SK-N-SH (cell line): ENCODE data around the gene SH3TC1. TPM values are rescaled to one million over a fixed set of nuclear protein-coding genes. Genes with fewer than 3 reads are reported as not detected.

Experiments
- CTCF ChIA-PET: fragments of 300-600, 350-600 bp; formaldehyde crosslinking; extraction: SDS; loops from one replicate; lab custom pipeline; 2021; lab: Yijun Ruan, JAX
- POLR2A ChIA-PET: fragments of 350-600 bp; sonication (Branson Sonifier 250); formaldehyde crosslinking; extraction: SDS; loops from one replicate; lab custom pipeline; 2020; ENCODE audit warnings: antibody characterized with exemption, inconsistent platforms; lab: Yijun Ruan, JAX
- DNase-seq: peaks from one replicate; pipeline ENCODE4 v3.0.0; 2012
- H2AFZ ChIP-seq: fragments of 200-600 bp; sonication (generic); 2 replicates; pipeline ENCODE4 v1.8.1; 2016; ENCODE audit warnings: antibody characterized with exemption, mild to moderate bottlenecking, low read depth
- H3F3A ChIP-seq: fragments of 200-600 bp; sonication (generic); replicated peaks from 2 replicates; pipeline ENCODE3; 2016; ENCODE audit warnings: antibody characterized with exemption, mild to moderate bottlenecking; ENCODE audit not compliant: insufficient read depth
- H3K27ac ChIP-seq, 2 experiments: fragments of 200-500 bp in 1 of 2; fragments of 200-600 bp in 1 of 2; sonication (Bioruptor generic) in 1 of 2; sonication (generic), shearing (Covaris generic) in 1 of 2; 2 replicates each; pipeline versions ENCODE4 v1.5.1 to v1.6.1; 2014 to 2016; ENCODE audit warnings: low read depth in 2 of 2, inconsistent platforms in 1 of 2, low read length in 1 of 2, mild to moderate bottlenecking in 1 of 2, mixed read lengths in 1 of 2
- H3K27me3 ChIP-seq: fragments of 200-600 bp; sonication (generic), shearing (Covaris generic); 2 replicates; pipeline ENCODE4 v1.6.1; 2016; ENCODE audit warnings: mixed run types; ENCODE audit not compliant: insufficient read depth
- H3K36me3 ChIP-seq, 2 experiments: fragments of 200-500 bp in 1 of 2; fragments of 200-600 bp in 1 of 2; sonication (Bioruptor generic) in 1 of 2; sonication (generic) in 1 of 2; replicated peaks in 1 of 2; 2 replicates each; pipeline versions ENCODE3 to v1.5.1; 2014 to 2016; ENCODE audit warnings: low read length in 1 of 2, mild to moderate bottlenecking in 1 of 2; ENCODE audit not compliant: insufficient read depth in 2 of 2, control insufficient read depth in 1 of 2
- H3K4me1 ChIP-seq, 2 experiments: fragments of 200-500 bp in 1 of 2; fragments of 200-600 bp in 1 of 2; sonication (Bioruptor generic) in 1 of 2; sonication (generic), shearing (Covaris generic) in 1 of 2; 2 replicates each; pipeline versions ENCODE4 v1.5.1 to v1.6.1; 2014 to 2016; ENCODE audit warnings: low read depth in 1 of 2, low read length in 1 of 2, mixed run types in 1 of 2; ENCODE audit not compliant: insufficient read depth in 2 of 2, control insufficient read depth in 1 of 2
- H3K4me2 ChIP-seq: fragments of 200-600 bp; sonication (generic), shearing (Covaris generic); 2 replicates; pipeline ENCODE4 v1.6.1; 2017; ENCODE audit warnings: mixed run types
- H3K4me3 ChIP-seq, 2 experiments: fragments of 200-500 bp in 1 of 2; fragments of 200-600 bp in 1 of 2; sonication (Bioruptor generic) in 1 of 2; sonication (generic), shearing (Covaris generic) in 1 of 2; 2 replicates each; pipeline versions ENCODE4 v1.5.1 to v1.8.1; 2014 to 2016; ENCODE audit warnings: low read depth in 2 of 2, inconsistent platforms in 1 of 2, low read length in 1 of 2, mild to moderate bottlenecking in 1 of 2, mixed read lengths in 1 of 2, moderate library complexity in 1 of 2
- H3K79me2 ChIP-seq: fragments of 200-600 bp; sonication (generic); 2 replicates; pipeline ENCODE4 v1.8.1; 2017; ENCODE audit warnings: mild to moderate bottlenecking; ENCODE audit not compliant: insufficient read depth
- H3K9ac ChIP-seq: fragments of 200-600 bp; sonication (generic); 2 replicates; pipeline ENCODE4 v1.6.1; 2017; ENCODE audit warnings: mixed run types
- H3K9me2 ChIP-seq: fragments of 200-600 bp; sonication (generic); 2 replicates; pipeline ENCODE4 v1.6.1; 2017; ENCODE audit warnings: mixed run types
- H3K9me3 ChIP-seq: fragments of 200-600 bp; sonication (generic); 2 replicates; pipeline ENCODE4 v1.6.1; 2017; ENCODE audit warnings: mixed run types, mild to moderate bottlenecking, moderate library complexity
- H4K20me1 ChIP-seq: fragments of 200-600 bp; sonication (generic); 2 replicates; pipeline ENCODE4 v1.6.1; 2017; ENCODE audit warnings: mild to moderate bottlenecking, mixed run types; ENCODE audit not compliant: insufficient read depth
- ELF1 ChIP-seq: IDR thresholded peaks from 2 replicates; pipeline ENCODE4 v1.4.0; 2012
- EZH2phosphoT487 ChIP-seq: fragments of 200-600 bp; sonication (generic); IDR thresholded peaks from 2 replicates; pipeline ENCODE4 v1.6.1; 2017; ENCODE audit warnings: low read depth, mixed run types, mild to moderate bottlenecking, antibody characterized with exemption, moderate library complexity, borderline replicate concordance
- FOXJ3 ChIP-seq: sonication (generic); formaldehyde crosslinking; IDR thresholded peaks from 2 replicates; pipeline ENCODE4 v1.5.1; 2020; ENCODE audit warnings: mild to moderate bottlenecking, missing genetic modification reagents
- FOXM1 ChIP-seq: IDR thresholded peaks from 2 replicates; pipeline ENCODE4 v1.4.0; 2012; ENCODE audit warnings: low read depth, mild to moderate bottlenecking
- GATA2 ChIP-seq: sonication (generic); formaldehyde crosslinking; IDR thresholded peaks from 2 replicates; pipeline ENCODE4 v1.5.0; 2020; ENCODE audit warnings: mild to moderate bottlenecking, missing genetic modification reagents
- JUND ChIP-seq: IDR thresholded peaks from 2 replicates; pipeline ENCODE4 v1.4.0; 2012
- MXI1 ChIP-seq: IDR thresholded peaks from 2 replicates; pipeline ENCODE4 v1.6.1; 2012; ENCODE audit warnings: mild to moderate bottlenecking, low read depth, low read length, improper control_type of control experiment
- POLR2AphosphoS5 ChIP-seq: IDR thresholded peaks from 2 replicates; pipeline ENCODE4 v1.6.1; 2012; ENCODE audit warnings: low read depth, low read length
- RAD21 ChIP-seq: IDR thresholded peaks from 2 replicates; pipeline ENCODE4 v1.6.1; 2012; ENCODE audit warnings: mild to moderate bottlenecking, low read length
- RFX5 ChIP-seq: IDR thresholded peaks from 2 replicates; pipeline ENCODE4 v1.6.1; 2012; ENCODE audit warnings: mild to moderate bottlenecking, improper control_type of control experiment, low read length
- RXRA ChIP-seq: IDR thresholded peaks from 2 replicates; pipeline ENCODE4 v1.4.0; 2012; ENCODE audit warnings: low read depth, mild to moderate bottlenecking, borderline replicate concordance
- SIN3A ChIP-seq: IDR thresholded peaks from 2 replicates; pipeline ENCODE4 v1.6.1; 2012; ENCODE audit warnings: low read depth, mild to moderate bottlenecking, low read length, moderate library complexity, borderline replicate concordance
- SMC3 ChIP-seq: IDR thresholded peaks from 2 replicates; pipeline ENCODE4 v1.6.1; 2012; ENCODE audit warnings: low read depth, low read length, improper control_type of control experiment
- TAF1 ChIP-seq: IDR thresholded peaks from 2 replicates; pipeline ENCODE4 v1.6.1; 2012; ENCODE audit warnings: low read depth, mild to moderate bottlenecking, low read length, moderate library complexity, borderline replicate concordance
- TCF12 ChIP-seq: IDR thresholded peaks from 2 replicates; pipeline ENCODE4 v1.4.0; 2012
- YY1 ChIP-seq: IDR thresholded peaks from 2 replicates; pipeline ENCODE4 v1.4.0; 2012; ENCODE audit warnings: low read depth, mild to moderate bottlenecking
- WGBS: methylation state at CpG from one replicate; pipeline ENCODE4 v1.1.6; 2017; ENCODE audit warnings: low lambda C conversion rate; 5-methylcytosine and 5-hydroxymethylcytosine counted together
- polyA plus RNA-seq, 3 experiments: library from polyadenylated mRNA; depleted of rRNA; stranded (reverse); fragments of >200 nt; gene quantifications; 2 replicates each; pipeline ENCODE4 v1.2.3, GENCODE V29; 2012
- TF ChIP-seq, protein P1 (sequence below): fragments of 150-350 bp; IDR thresholded peaks from 2 replicates; pipeline ENCODE4 v1.6.1; 2016; ENCODE audit warnings: mild to moderate bottlenecking, low read depth, low read length
- TF ChIP-seq, protein P2 (sequence below): fragments of 200-600 bp; sonication (generic); IDR thresholded peaks from 2 replicates; pipeline ENCODE4 v1.6.1; 2017; ENCODE audit warnings: antibody characterized with exemption, mild to moderate bottlenecking, moderate library complexity
- TF ChIP-seq, protein P3 (sequence below): IDR thresholded peaks from 2 replicates; pipeline ENCODE4 v1.4.0; 2012; ENCODE audit warnings: low read depth, borderline replicate concordance

Gene SH3TC1
- polyA plus RNA-seq, 1 of the 3 experiments (the other 2 are of a cell fraction) = 2.7 TPM

DNA sequence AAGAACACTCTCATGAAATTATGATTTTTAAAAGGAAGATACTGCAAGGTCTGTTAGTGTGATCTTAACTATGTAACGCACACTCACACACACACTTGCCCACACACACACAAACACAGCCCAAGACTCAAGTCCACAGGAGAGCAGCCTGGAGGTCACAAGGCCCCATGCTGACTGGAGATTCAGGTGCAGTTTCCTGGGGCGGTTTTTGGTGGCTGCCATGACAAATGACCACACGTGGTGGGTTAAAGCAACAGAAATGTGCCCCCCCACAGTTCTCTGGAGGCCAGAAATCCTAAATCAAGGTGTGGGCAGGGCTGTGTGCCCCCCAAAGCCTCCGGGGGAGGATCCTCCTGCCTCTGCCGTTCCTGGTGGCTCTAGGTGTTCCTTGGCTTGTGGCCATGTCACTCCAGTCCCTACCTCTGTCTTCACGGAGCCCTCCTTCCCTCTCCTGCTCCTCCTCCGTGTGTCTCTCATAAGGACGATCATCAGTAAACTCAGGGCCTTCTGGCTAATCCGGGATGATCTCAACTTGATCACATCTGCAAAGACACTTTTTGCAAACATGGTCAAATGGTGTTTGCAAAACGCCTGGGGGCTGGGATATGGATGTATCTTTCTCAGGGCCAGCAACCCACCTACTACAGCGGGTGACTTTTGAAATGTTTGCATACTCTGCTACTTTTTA is 60.8 kb downstream of the SH3TC1 start:
- TF ChIP-seq YY1 = no peak
- TF ChIP-seq, protein P1, sequence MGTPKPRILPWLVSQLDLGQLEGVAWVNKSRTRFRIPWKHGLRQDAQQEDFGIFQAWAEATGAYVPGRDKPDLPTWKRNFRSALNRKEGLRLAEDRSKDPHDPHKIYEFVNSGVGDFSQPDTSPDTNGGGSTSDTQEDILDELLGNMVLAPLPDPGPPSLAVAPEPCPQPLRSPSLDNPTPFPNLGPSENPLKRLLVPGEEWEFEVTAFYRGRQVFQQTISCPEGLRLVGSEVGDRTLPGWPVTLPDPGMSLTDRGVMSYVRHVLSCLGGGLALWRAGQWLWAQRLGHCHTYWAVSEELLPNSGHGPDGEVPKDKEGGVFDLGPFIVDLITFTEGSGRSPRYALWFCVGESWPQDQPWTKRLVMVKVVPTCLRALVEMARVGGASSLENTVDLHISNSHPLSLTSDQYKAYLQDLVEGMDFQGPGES = no peak
- no peak for TF ChIP-seq TCF12
- TF ChIP-seq ELF1 = no peak
- no peak for TF ChIP-seq MXI1
- TF ChIP-seq FOXM1 = no peak
- TF ChIP-seq RXRA = no peak
- no peak for TF ChIP-seq GATA2 (CRISPR knock-in tag)
- no peak for TF ChIP-seq SMC3
- no peak for TF ChIP-seq EZH2phosphoT487
- TF ChIP-seq JUND = no peak
- TF ChIP-seq, protein P2, sequence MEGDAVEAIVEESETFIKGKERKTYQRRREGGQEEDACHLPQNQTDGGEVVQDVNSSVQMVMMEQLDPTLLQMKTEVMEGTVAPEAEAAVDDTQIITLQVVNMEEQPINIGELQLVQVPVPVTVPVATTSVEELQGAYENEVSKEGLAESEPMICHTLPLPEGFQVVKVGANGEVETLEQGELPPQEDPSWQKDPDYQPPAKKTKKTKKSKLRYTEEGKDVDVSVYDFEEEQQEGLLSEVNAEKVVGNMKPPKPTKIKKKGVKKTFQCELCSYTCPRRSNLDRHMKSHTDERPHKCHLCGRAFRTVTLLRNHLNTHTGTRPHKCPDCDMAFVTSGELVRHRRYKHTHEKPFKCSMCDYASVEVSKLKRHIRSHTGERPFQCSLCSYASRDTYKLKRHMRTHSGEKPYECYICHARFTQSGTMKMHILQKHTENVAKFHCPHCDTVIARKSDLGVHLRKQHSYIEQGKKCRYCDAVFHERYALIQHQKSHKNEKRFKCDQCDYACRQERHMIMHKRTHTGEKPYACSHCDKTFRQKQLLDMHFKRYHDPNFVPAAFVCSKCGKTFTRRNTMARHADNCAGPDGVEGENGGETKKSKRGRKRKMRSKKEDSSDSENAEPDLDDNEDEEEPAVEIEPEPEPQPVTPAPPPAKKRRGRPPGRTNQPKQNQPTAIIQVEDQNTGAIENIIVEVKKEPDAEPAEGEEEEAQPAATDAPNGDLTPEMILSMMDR = no peak
- TF ChIP-seq RAD21 = no peak
- no peak for TF ChIP-seq FOXJ3 (CRISPR knock-in tag)
- no peak for TF ChIP-seq RFX5
- TF ChIP-seq, protein P3, sequence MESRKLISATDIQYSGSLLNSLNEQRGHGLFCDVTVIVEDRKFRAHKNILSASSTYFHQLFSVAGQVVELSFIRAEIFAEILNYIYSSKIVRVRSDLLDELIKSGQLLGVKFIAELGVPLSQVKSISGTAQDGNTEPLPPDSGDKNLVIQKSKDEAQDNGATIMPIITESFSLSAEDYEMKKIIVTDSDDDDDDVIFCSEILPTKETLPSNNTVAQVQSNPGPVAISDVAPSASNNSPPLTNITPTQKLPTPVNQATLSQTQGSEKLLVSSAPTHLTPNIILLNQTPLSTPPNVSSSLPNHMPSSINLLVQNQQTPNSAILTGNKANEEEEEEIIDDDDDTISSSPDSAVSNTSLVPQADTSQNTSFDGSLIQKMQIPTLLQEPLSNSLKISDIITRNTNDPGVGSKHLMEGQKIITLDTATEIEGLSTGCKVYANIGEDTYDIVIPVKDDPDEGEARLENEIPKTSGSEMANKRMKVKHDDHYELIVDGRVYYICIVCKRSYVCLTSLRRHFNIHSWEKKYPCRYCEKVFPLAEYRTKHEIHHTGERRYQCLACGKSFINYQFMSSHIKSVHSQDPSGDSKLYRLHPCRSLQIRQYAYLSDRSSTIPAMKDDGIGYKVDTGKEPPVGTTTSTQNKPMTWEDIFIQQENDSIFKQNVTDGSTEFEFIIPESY = no peak
- TF ChIP-seq POLR2AphosphoS5 = no peak
- TF ChIP-seq TAF1 = no peak
- no peak for TF ChIP-seq SIN3A
- DNase-seq = no peak
- Histone ChIP-seq H3K9ac (no peak overlapping the region), H3F3A (no peaks in the 10 kb centered on the region), H4K20me1 (no peaks in the 10 kb centered on the region), H3K9me3 (no peaks in the 10 kb centered on the region), H3K36me3 (no peaks in the 10 kb centered on the region), H3K27me3 (no peaks in the 10 kb centered on the region), H3K27ac (no peak overlapping the region), H2AFZ (no peak overlapping the region), H3K4me3 (no peak overlapping the region), H3K79me2 (no peaks in the 10 kb centered on the region), H3K4me1 (peaks cover 5 to 24% of the 10 kb centered on the region in 2 experiments; a peak in 1 of 4 replicates), H3K4me2 (no peak overlapping the region), H3K9me2 (no peaks in the 10 kb centered on the region)
- CTCF ChIA-PET = interaction anchor here (1.4 kb wide), 1 partner anchor 17 kb away, joined by 5 read pairs; no protein-coding TSS in a partner anchor
- WGBS = 68% methylated on average over 11 of the region's 11 CpGs
- POLR2A ChIA-PET = no interaction called here
